Panc1 (cell line): ENCODE data around the gene GPR160. TPM values are rescaled to one million over a fixed set of nuclear protein-coding genes. Genes with fewer than 3 reads are reported as not detected.

Experiments
- ATAC-seq: fragments of 200-7000 bp; cut with Tn5 transposase; 2 replicates; pipeline ENCODE4 v1.9.1; 2020; ENCODE audit warnings: mild to moderate bottlenecking, moderate library complexity
- BruUV-seq: library from RNA; stranded (reverse); fragments of 400-500 nt; replicated peaks from 2 replicates; lab custom pipeline; 2021; lab: Mats Ljungman, UMichigan
- CTCF ChIA-PET: fragments of 300-600 bp; sonication (Branson Sonifier 250); formaldehyde crosslinking; loops from one replicate; lab custom pipeline; 2022; ENCODE audit warnings: antibody characterized with exemption; lab: Charles Lee
- POLR2A ChIA-PET: fragments of 300-600 bp; sonication (Branson Sonifier 250); formaldehyde crosslinking; loops from one replicate; lab custom pipeline; 2022; ENCODE audit warnings: antibody characterized with exemption; lab: Charles Lee
- DNase-seq: peaks from one replicate; pipeline ENCODE4 v3.0.0-alpha.2; 2010; ENCODE audit warnings: low read depth, low spot score
- H3K27ac ChIP-seq: 2 replicates; pipeline ENCODE4 v1.5.1; 2011; ENCODE audit warnings: mild to moderate bottlenecking, low read length, inconsistent platforms
- H3K27me3 ChIP-seq: fragments of 200-500 bp; sonication (Bioruptor generic); 2 replicates; pipeline ENCODE4 v1.6.0; 2014; ENCODE audit warnings: low read length, inconsistent platforms; ENCODE audit not compliant: control insufficient read depth, insufficient read depth
- H3K36me3 ChIP-seq: fragments of 200-500 bp; sonication (Bioruptor generic); 2 replicates; pipeline ENCODE4 v1.5.1; 2014; ENCODE audit warnings: inconsistent platforms, mild to moderate bottlenecking, low read length, moderate library complexity; ENCODE audit not compliant: control insufficient read depth, insufficient read depth
- H3K4me1 ChIP-seq: 2 replicates; pipeline ENCODE4 v1.5.1; 2011; ENCODE audit warnings: inconsistent platforms, mild to moderate bottlenecking, low read length, moderate library complexity; ENCODE audit not compliant: control insufficient read depth, insufficient read depth
- H3K4me3 ChIP-seq, 2 experiments: 2 replicates each; pipeline ENCODE4 v1.5.1; 2011 to 2012; ENCODE audit warnings: low read depth in 2 of 2, low read length in 2 of 2, mild to moderate bottlenecking in 2 of 2, inconsistent platforms in 1 of 2, moderate library complexity in 1 of 2
- H3K9me3 ChIP-seq: fragments of 200-500 bp; sonication (Bioruptor generic); 2 replicates; pipeline ENCODE4 v1.5.1; 2014; ENCODE audit warnings: low read depth, mild to moderate bottlenecking, inconsistent platforms, low read length, moderate library complexity; ENCODE audit not compliant: control insufficient read depth, insufficient read depth
- POLR2AphosphoS5 ChIP-seq: IDR thresholded peaks from 2 replicates; pipeline ENCODE4 v1.6.1; 2012; ENCODE audit warnings: mild to moderate bottlenecking, low read depth, low read length, moderate library complexity
- SIN3A ChIP-seq: IDR thresholded peaks from 2 replicates; pipeline ENCODE4 v1.6.1; 2012; ENCODE audit warnings: low read depth, mild to moderate bottlenecking, low read length, moderate library complexity, borderline replicate concordance; ENCODE audit not compliant: insufficient read depth
- TCF7L2 ChIP-seq: IDR thresholded peaks from 2 replicates; pipeline ENCODE4 v1.6.1; 2011; ENCODE audit warnings: mild to moderate bottlenecking, low read depth, low read length, inconsistent platforms
- in situ Hi-C: cut with HindIII; loops from 2 replicates; pipeline ENCODE4 v1.10.0; 2016; ENCODE audit warnings: low sequenced_read_pairs, low pct_unique_long_range_greater_than_20kb
- intact Hi-C: fragments of 100-400 bp; cut with micrococcal nuclease; formaldehyde crosslinking; loops from one replicate; pipeline ENCODE4 v1.10.0; 2022; ENCODE audit not compliant: unreplicated experiment
- total RNA-seq: library from RNA; stranded (reverse); gene quantifications from one replicate; pipeline ENCODE4 v1.2.1, GENCODE V29; 2021; ENCODE audit not compliant: unreplicated experiment
- TF ChIP-seq, protein P1 (sequence below): fragments of 450-650 bp; IDR thresholded peaks from 2 replicates; pipeline ENCODE4 v1.5.1; 2017; ENCODE audit warnings: mild to moderate bottlenecking
- TF ChIP-seq, protein P2 (sequence below), 2 experiments: IDR thresholded peaks; 2 replicates each; pipeline ENCODE4 v1.6.1; 2011 to 2012; ENCODE audit warnings: low read depth in 2 of 2, control low read depth in 1 of 2, low read length in 1 of 2, mild to moderate bottlenecking in 1 of 2, moderate library complexity in 1 of 2; ENCODE audit not compliant: insufficient read depth in 1 of 2

Gene GPR160
- total RNA-seq, 1 experiment from 2014 or later: 0.18 TPM

DNA sequence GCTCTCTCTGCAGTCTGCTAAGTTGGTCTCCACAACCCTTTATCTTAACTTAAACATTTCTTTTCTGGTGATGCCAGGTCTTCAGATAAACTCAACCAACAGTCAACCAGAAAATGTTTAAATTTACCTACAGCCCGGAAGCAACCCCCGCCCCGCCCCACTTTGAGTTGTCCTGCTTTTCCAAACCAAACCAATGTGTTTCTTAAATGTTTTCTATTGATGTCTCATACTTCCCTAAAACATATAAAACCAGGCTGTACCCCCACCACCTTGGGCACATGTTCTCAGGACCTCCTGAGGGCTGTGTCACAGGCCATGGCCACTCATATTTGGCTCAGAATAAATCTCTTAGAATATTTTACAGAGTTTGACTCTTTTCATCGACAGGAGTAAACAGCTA lies 13.2 kb upstream of the GPR160 start:
- Histone ChIP-seq H3K4me3 (no peak overlapping the region), H3K4me1 (no peaks in the 10 kb centered on the region), H3K27ac (no peak overlapping the region), H3K27me3 (peaks cover 18% of the 10 kb centered on the region), H3K36me3 (no peaks in the 10 kb centered on the region), H3K9me3 (no peaks in the 10 kb centered on the region)
- in situ Hi-C loops (no loop called here), intact Hi-C loops (no loop called here)
- no peak for TF ChIP-seq POLR2AphosphoS5
- TF ChIP-seq, protein P1, sequence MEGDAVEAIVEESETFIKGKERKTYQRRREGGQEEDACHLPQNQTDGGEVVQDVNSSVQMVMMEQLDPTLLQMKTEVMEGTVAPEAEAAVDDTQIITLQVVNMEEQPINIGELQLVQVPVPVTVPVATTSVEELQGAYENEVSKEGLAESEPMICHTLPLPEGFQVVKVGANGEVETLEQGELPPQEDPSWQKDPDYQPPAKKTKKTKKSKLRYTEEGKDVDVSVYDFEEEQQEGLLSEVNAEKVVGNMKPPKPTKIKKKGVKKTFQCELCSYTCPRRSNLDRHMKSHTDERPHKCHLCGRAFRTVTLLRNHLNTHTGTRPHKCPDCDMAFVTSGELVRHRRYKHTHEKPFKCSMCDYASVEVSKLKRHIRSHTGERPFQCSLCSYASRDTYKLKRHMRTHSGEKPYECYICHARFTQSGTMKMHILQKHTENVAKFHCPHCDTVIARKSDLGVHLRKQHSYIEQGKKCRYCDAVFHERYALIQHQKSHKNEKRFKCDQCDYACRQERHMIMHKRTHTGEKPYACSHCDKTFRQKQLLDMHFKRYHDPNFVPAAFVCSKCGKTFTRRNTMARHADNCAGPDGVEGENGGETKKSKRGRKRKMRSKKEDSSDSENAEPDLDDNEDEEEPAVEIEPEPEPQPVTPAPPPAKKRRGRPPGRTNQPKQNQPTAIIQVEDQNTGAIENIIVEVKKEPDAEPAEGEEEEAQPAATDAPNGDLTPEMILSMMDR: no peak
- TF ChIP-seq, protein P2, sequence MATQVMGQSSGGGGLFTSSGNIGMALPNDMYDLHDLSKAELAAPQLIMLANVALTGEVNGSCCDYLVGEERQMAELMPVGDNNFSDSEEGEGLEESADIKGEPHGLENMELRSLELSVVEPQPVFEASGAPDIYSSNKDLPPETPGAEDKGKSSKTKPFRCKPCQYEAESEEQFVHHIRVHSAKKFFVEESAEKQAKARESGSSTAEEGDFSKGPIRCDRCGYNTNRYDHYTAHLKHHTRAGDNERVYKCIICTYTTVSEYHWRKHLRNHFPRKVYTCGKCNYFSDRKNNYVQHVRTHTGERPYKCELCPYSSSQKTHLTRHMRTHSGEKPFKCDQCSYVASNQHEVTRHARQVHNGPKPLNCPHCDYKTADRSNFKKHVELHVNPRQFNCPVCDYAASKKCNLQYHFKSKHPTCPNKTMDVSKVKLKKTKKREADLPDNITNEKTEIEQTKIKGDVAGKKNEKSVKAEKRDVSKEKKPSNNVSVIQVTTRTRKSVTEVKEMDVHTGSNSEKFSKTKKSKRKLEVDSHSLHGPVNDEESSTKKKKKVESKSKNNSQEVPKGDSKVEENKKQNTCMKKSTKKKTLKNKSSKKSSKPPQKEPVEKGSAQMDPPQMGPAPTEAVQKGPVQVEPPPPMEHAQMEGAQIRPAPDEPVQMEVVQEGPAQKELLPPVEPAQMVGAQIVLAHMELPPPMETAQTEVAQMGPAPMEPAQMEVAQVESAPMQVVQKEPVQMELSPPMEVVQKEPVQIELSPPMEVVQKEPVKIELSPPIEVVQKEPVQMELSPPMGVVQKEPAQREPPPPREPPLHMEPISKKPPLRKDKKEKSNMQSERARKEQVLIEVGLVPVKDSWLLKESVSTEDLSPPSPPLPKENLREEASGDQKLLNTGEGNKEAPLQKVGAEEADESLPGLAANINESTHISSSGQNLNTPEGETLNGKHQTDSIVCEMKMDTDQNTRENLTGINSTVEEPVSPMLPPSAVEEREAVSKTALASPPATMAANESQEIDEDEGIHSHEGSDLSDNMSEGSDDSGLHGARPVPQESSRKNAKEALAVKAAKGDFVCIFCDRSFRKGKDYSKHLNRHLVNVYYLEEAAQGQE (IDR thresholded peaks at IDR 0.05; ENCODE audit: insufficient read depth in 1 of 2, low read depth in 2 of 2, low read length in 1 of 2): no peak
- TF ChIP-seq SIN3A: no peak
- TF ChIP-seq TCF7L2: no peak
- POLR2A ChIA-PET: no interaction called here
- no TSS peak for BruUV-seq
- no peak for DNase-seq
- no peak for ATAC-seq
- CTCF ChIA-PET: no interaction called here

DNA sequence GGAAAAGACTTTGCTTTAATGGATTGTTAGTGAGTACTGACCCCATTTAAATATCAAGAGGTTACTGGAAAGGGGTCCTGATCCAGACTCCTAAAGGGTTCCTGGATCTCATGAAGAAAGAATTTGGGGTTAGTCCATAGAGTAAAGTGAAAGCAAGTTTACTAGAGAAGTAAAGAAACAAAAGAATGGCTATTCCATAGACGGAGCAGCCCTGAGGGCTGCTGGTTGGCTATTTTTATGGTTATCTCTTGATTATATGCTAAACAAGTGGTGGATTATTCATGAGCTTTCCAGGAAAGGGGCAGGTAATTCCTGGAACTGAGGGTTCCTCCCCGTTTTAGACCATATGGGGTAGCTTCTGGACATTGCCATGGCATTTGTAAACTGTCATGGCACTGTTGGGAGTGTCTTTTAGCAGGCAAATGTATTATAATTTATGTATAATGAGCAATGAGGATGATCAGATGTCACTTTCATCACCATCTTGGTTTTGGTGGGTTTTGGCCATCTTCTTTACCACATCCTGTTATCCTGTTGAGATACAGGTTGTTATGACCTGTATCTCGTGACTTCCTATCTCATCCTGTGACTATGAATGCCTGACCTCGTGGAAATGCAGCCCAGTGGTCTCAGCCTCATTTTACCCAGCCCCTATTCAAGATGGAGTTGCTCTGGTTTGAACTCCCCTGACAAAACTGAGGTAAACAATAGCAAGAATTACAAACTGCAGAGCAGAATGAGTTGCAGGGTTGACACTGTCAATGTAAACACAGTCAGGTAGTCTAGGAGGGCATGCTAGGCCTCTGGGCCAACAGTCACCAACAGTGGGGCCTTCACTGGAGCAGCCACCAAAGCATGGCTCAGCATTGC lies 10.3 kb upstream of the GPR160 start:
- TF ChIP-seq TCF7L2: no peak
- TF ChIP-seq, protein P1: no peak
- no peak for TF ChIP-seq POLR2AphosphoS5
- TF ChIP-seq SIN3A: no peak
- TF ChIP-seq, protein P2 (IDR thresholded peaks at IDR 0.05; ENCODE audit: insufficient read depth in 1 of 2, low read depth in 2 of 2, low read length in 1 of 2): no peak
- peaks cover 14% of the 10 kb centered on the region for H3K27me3 ChIP-seq
- no peaks in the 10 kb centered on the region for H3K36me3 ChIP-seq
- ATAC-seq (no peak), DNase-seq (no peak)
- H3K4me1 ChIP-seq: no peaks in the 10 kb centered on the region
- H3K4me3 ChIP-seq: no peak overlapping the region
- ChIA-PET CTCF (no interaction called here), POLR2A (no interaction called here)
- no peak overlapping the region for H3K27ac ChIP-seq
- no peaks in the 10 kb centered on the region for H3K9me3 ChIP-seq
- intact Hi-C loops: no loop called here
- in situ Hi-C loops: no loop called here
- BruUV-seq: no TSS peak
